ENCODE results near the gene LIN52. TPM values are rescaled to one million over a fixed set of nuclear protein-coding genes. Genes with fewer than 3 reads are reported as not detected.

Gene LIN52
- total RNA-seq, 4 donors from 2014 or later = 9.2 to 24.2 (median 14.8) TPM

- TF ChIP-seq, protein P1, sequence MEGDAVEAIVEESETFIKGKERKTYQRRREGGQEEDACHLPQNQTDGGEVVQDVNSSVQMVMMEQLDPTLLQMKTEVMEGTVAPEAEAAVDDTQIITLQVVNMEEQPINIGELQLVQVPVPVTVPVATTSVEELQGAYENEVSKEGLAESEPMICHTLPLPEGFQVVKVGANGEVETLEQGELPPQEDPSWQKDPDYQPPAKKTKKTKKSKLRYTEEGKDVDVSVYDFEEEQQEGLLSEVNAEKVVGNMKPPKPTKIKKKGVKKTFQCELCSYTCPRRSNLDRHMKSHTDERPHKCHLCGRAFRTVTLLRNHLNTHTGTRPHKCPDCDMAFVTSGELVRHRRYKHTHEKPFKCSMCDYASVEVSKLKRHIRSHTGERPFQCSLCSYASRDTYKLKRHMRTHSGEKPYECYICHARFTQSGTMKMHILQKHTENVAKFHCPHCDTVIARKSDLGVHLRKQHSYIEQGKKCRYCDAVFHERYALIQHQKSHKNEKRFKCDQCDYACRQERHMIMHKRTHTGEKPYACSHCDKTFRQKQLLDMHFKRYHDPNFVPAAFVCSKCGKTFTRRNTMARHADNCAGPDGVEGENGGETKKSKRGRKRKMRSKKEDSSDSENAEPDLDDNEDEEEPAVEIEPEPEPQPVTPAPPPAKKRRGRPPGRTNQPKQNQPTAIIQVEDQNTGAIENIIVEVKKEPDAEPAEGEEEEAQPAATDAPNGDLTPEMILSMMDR (IDR thresholded peaks at IDR 0.05) = no peak
- H3K36me3 ChIP-seq = peaks cover 0 to 10% (median 0%) of the 10 kb centered on the region in 3 donors
- no peak overlapping the region for H3K27ac ChIP-seq
- H3K9me3 ChIP-seq = no peaks in the 10 kb centered on the region
- no peaks in the 10 kb centered on the region for H3K4me1 ChIP-seq
- no peak for DNase-seq
- H3K4me3 ChIP-seq = no peak overlapping the region
- H3K27me3 ChIP-seq = no peaks in the 10 kb centered on the region
Measured at GRCh38 chr14:74194506-74195274, 109.9 kb downstream of the LIN52 start.

GRCh38 chr14:74195623-74196022 is 110.9 kb downstream of the LIN52 start:
- Histone ChIP-seq H3K4me1 (no peaks in the 10 kb centered on the region), H3K27ac (no peak overlapping the region), H3K36me3 (peaks cover 0 to 12% (median 0%) of the 10 kb centered on the region in 3 donors), H3K9me3 (no peaks in the 10 kb centered on the region), H3K4me3 (no peak overlapping the region), H3K27me3 (no peaks in the 10 kb centered on the region)
- DNase-seq = no peak
- TF ChIP-seq, protein P1 (IDR thresholded peaks at IDR 0.05) = no peak
- no peak for TF ChIP-seq POLR2A (IDR thresholded peaks at IDR 0.05)

DNA sequence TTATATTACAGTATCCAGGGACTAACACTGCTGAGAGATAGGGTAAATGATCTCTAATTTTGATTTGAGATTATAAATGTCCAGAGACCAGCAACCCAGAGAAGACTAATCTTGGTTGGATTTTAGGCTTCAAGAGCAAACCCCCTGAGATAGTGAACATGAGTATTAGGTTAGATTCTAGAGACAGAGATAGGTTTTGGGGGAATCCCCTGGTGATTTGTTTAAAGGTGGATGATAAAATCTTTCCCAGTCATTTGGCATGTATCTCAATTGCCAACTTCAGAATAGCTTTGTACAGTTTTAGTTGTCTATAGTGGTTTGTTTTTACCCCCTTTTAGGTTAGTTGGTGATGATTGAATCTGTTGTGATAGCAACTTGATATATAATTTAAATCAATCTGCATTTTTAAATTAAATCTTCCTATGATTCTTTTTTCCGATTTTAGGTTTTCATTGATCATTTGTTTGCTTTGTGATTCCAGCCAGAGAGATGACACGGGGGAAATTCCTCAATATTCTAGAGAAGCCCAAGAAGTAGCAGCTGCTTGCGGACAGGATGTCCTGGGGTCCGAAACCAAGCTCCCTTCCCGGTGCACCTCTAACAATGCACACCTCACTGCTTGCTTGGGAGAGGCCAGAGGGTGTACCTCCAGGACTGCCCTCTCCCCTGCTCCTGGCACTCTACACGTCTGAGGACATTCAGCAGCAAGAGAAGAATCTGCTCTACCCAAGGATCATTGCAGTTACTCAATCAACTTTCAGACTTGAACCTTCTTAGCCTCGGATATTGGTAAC is 113.9 kb downstream of the LIN52 start:
- Histone ChIP-seq H3K36me3 (peaks cover 0 to 12% (median 0%) of the 10 kb centered on the region in 3 donors), H3K27me3 (no peaks in the 10 kb centered on the region), H3K4me1 (no peaks in the 10 kb centered on the region), H3K4me3 (no peak overlapping the region), H3K27ac (no peak overlapping the region), H3K9me3 (no peaks in the 10 kb centered on the region)
- no peak for DNase-seq
- TF ChIP-seq, protein P1 (IDR thresholded peaks at IDR 0.05) = no peak
- no peak for TF ChIP-seq POLR2A (IDR thresholded peaks at IDR 0.05)

GRCh38 chr14:74202113-74202512 is 117.4 kb downstream of the LIN52 start:
- H3K36me3 ChIP-seq = peaks cover 0 to 12% (median 0%) of the 10 kb centered on the region in 3 donors
- no peak overlapping the region for H3K27ac ChIP-seq
- no peaks in the 10 kb centered on the region for H3K27me3 ChIP-seq
- no peaks in the 10 kb centered on the region for H3K9me3 ChIP-seq
- DNase-seq = no peak
- no peaks in the 10 kb centered on the region for H3K4me1 ChIP-seq
- no peak overlapping the region for H3K4me3 ChIP-seq
- TF ChIP-seq, protein P1 (IDR thresholded peaks at IDR 0.05) = no peak
- TF ChIP-seq POLR2A (IDR thresholded peaks at IDR 0.05) = no peak

- no peaks in the 10 kb centered on the region for H3K4me1 ChIP-seq
- no peak overlapping the region for H3K4me3 ChIP-seq
- no peak overlapping the region for H3K27ac ChIP-seq
- DNase-seq = no peak
- TF ChIP-seq, protein P1 (IDR thresholded peaks at IDR 0.05) = no peak
- TF ChIP-seq POLR2A (IDR thresholded peaks at IDR 0.05) = no peak
- peaks cover 0 to 12% (median 0%) of the 10 kb centered on the region in 3 donors for H3K36me3 ChIP-seq
- no peaks in the 10 kb centered on the region for H3K27me3 ChIP-seq
- H3K9me3 ChIP-seq = no peaks in the 10 kb centered on the region
Measured at GRCh38 chr14:74203639-74204038, 118.9 kb downstream of the LIN52 start.
